Tibial artery (tissue), 4 donors: ENCODE measurements around the gene GGCX.

Source experiments
- DNase-seq, 2 donors: peaks; one replicate each; pipeline ENCODE4 v3.0.0-alpha.2; 2019
- H3K27ac ChIP-seq, 2 donors: fragments of 200-600 bp; sonication (generic) in 1 of 2; 1 replicate in 1 of 2; 2 replicates in 1 of 2; pipeline ENCODE4 v1.5.1; 2018 to 2019; ENCODE audit warnings: mild to moderate bottlenecking in 1 of 2
- H3K27me3 ChIP-seq, 2 donors: fragments of 200-600 bp; sonication (generic) in 1 of 2; one replicate each; pipeline versions ENCODE4 v1.5.1 to v1.6.0; 2016 to 2019
- H3K36me3 ChIP-seq, 3 donors: fragments of 200-600 bp; sonication (generic) in 2 of 3; one replicate each; pipeline ENCODE4 v1.5.1; 2016 to 2019; ENCODE audit warnings: mild to moderate bottlenecking in 2 of 3
- H3K4me1 ChIP-seq, 4 donors: fragments of 200-600 bp; sonication (generic) in 2 of 4; 1 replicate in 3 of 4; 2 replicates in 1 of 4; pipeline ENCODE4 v1.5.1; 2016 to 2019
- H3K4me3 ChIP-seq, 2 donors: fragments of 200-600 bp; sonication (generic) in 1 of 2; 1 replicate in 1 of 2; 2 replicates in 1 of 2; pipeline ENCODE4 v1.5.1; 2018 to 2019; ENCODE audit warnings: mild to moderate bottlenecking in 2 of 2
- H3K9me3 ChIP-seq, 3 donors: fragments of 200-600 bp; sonication (generic) in 1 of 3; one replicate each; pipeline ENCODE4 v1.5.1; 2016 to 2019
- intact Hi-C: fragments of 100-400 bp; cut with DNase I; formaldehyde crosslinking; loops from one replicate; pipeline ENCODE4 v1.15.0; 2023; ENCODE audit warnings: low total_unique reads
- TF ChIP-seq, protein P1 (sequence below), 2 experiments: fragments of 200-600 bp in 1 of 2; fragments of 450-650 bp in 1 of 2; IDR thresholded peaks; one replicate each; pipeline ENCODE4 v1.5.1; 2017 to 2019; ENCODE audit warnings: antibody characterized with exemption in 2 of 2, mild to moderate bottlenecking in 1 of 2, moderate library complexity in 1 of 2

The GGCX gene

DNA sequence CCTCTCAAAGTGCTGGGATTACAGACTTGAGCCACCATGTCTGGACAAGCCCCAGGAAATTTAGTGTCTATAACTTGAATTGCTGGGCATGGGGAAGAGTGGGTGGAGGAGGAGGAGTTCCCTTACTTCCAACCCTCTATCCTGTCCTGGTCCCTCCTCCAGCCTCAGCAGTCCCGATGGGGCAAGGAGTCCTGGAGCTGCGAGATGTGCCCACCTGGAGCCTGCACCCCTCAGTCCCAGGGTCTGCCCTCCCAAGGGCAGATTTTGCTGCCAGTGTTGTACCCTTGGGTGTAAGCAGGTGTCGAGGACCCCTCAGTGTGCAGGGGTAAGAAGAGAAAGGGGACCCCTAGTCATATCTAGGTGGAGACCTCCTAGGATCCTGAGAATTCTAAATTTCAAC, 18.9 kb upstream of the GGCX start:
- no peak for DNase-seq
- Histone ChIP-seq H3K27me3 (no peaks in the 10 kb centered on the region), H3K27ac (peak overlapping the region in 1 of 2 donors; percentile 50), H3K4me1 (peaks cover 0 to 34% (median 17%) of the 10 kb centered on the region in 4 donors), H3K4me3 (no peak overlapping the region), H3K36me3 (peaks cover 0 to 7% (median 0%) of the 10 kb centered on the region in 3 donors), H3K9me3 (no peaks in the 10 kb centered on the region)
- TF ChIP-seq, protein P1, sequence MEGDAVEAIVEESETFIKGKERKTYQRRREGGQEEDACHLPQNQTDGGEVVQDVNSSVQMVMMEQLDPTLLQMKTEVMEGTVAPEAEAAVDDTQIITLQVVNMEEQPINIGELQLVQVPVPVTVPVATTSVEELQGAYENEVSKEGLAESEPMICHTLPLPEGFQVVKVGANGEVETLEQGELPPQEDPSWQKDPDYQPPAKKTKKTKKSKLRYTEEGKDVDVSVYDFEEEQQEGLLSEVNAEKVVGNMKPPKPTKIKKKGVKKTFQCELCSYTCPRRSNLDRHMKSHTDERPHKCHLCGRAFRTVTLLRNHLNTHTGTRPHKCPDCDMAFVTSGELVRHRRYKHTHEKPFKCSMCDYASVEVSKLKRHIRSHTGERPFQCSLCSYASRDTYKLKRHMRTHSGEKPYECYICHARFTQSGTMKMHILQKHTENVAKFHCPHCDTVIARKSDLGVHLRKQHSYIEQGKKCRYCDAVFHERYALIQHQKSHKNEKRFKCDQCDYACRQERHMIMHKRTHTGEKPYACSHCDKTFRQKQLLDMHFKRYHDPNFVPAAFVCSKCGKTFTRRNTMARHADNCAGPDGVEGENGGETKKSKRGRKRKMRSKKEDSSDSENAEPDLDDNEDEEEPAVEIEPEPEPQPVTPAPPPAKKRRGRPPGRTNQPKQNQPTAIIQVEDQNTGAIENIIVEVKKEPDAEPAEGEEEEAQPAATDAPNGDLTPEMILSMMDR (IDR thresholded peaks at IDR 0.05): no peak
- intact Hi-C loops: no loop called here

DNA sequence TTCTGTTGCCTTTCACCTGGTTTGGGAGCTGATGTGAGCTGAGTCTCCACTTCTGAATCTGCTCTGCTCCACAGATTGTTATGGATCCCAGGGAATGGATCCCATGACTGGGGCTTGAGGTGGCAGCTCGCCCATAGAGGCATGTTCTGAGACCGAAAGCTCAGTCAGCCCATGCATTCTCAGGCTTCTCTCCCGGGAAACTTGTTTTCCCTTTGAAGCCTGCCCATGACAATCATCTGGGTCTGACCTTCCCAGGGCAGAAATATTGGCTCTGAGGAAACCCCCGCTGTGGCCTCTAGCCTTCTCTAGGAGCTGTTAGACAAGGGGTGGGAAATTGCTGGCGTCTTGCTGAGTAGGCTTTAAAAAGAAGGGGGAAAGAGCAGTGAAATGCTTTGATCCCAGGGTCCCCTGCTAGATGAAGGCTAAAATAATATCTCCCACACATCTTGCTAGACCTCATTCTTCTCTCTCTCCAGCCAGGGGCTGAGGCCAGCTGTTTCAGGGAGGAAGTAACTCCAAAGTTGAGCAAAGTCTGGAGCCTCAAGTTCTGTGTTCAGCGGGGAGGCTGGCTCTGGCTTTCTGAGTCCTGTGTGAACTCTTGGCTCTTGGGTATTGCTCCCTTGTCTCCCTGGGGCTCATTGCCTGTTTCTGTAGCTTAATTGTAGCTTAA, 18.1 kb upstream of the GGCX start:
- intact Hi-C loops: no loop called here
- H3K4me3 ChIP-seq: no peak overlapping the region
- H3K27ac ChIP-seq: peak overlapping the region; percentile 50 to 55
- DNase-seq: peak in 1 of 2 donors; percentile 68
- TF ChIP-seq, protein P1 (IDR thresholded peaks at IDR 0.05): no peak
- H3K36me3 ChIP-seq: peaks cover 0 to 7% (median 0%) of the 10 kb centered on the region in 3 donors
- H3K27me3 ChIP-seq: no peaks in the 10 kb centered on the region
- H3K9me3 ChIP-seq: no peaks in the 10 kb centered on the region
- H3K4me1 ChIP-seq: peaks cover 0 to 26% (median 10%) of the 10 kb centered on the region in 4 donors

DNA sequence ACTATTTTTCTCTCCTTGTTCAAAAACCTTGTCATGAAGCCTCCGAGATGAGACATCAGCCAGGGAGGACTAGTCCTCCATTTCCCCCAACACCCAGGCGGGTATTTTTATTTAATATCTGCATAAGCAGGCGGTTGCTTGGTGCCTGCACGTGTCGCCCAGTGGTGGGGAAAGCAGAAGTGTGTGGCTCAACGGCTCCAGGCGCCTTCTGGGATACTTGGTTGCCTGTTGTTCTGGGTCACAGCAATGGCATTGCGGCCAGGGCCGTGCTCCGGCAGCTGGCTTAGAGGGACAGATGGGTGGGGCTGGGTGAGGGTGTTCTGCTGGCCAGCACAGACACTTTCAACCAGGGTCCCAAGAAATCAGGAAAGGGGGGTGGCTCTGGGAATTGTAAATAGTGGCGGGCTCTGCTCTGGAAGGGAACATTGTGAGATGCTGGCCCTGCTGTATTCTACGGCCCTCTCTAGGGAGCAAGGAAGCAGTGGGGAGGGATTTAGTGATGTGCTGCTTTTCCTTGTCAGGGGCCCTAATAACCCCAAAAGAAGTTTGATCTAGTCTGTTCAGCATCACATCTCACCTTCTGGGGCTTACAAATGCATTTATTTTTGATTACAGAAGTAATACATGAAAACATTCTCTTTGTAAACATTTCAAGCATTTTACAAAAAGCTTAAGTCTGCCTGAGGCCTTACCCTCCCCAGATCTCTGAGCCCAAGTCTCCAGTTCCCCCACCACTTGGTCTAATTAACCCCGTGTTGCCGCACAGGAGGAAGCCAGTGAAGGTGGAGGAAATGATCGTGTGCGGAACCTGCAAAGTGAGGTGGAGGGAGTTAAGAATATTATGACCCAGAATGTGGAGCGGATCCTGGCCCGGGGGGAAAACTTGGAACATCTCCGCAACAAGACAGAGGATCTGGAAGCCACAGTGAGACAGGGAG, 17.2 kb upstream of the GGCX start:
- H3K27ac ChIP-seq: peak overlapping the region; percentile 50 to 55
- TF ChIP-seq, protein P1 (IDR thresholded peaks at IDR 0.05): no peak
- H3K4me1 ChIP-seq: peaks cover 0 to 23% (median 10%) of the 10 kb centered on the region in 4 donors
- DNase-seq: peak; percentile 73 to 80
- H3K36me3 ChIP-seq: peaks cover 0 to 7% (median 0%) of the 10 kb centered on the region in 3 donors
- peak overlapping the region; percentile 27 to 33 for H3K4me3 ChIP-seq
- H3K27me3 ChIP-seq: no peaks in the 10 kb centered on the region
- intact Hi-C loops: no loop called here
- H3K9me3 ChIP-seq: no peaks in the 10 kb centered on the region

DNA sequence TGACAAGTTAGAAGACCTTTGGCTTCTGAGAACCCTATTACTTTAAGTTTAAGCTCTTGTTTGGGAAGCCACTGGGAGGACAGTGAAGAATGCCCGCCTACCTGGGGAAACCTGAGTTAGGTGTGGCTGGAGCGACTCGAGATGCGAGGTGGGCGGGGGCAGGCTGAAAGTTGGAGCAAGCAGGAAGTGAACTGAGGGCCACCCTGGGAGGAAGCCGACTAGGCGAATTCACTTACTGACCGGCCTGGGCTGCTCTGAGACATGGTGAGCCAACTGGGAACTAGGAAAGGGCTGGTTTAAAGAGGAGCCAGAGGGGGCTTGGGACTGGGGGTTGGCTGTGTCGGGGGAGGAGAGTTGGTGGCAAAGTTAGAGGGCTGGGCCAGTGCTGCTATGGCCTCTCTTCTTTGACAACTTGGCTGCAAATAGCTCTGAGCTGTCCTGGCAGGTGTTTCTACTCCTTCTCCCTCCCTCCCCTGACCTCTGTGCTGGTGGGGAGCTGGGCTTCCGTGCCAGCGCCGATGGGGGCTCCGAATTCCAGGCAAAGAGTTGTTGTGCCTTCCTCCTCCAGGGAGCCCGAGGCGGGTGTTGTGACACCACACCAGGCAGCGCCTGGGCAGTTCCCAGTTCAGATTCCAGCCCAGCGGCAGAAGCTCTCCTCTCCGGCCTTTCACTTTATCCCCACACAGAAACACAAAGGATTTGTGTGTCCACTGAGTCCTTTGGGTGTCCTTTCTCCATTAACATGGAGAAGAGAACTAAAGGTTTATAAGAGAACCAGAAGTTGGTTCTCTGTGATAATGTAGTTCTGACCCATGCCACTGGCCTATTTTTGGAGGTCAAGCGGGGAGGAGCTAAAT, 16.3 kb upstream of the GGCX start, which contains the start of gene VAMP8:
VAMP8 (plus strand) TSS at position 201 of the 857 bp plus-strand sequence; CDS start at position 262, 61 bp downstream.
- peak within 1 kb of the TSS; percentile 50 to 55 for H3K27ac ChIP-seq
- H3K36me3 ChIP-seq: peaks cover 0 to 7% (median 0%) of the 10 kb centered on the region in 3 donors
- H3K4me3 ChIP-seq: peak within 1 kb of the TSS; percentile 27 to 33
- peaks cover 0 to 23% (median 10%) of the 10 kb centered on the region in 4 donors for H3K4me1 ChIP-seq
- no peaks in the 10 kb centered on the region for H3K27me3 ChIP-seq
- peak in 1 of 2 donors; percentile 57 for DNase-seq
- no peaks in the 10 kb centered on the region for H3K9me3 ChIP-seq
- intact Hi-C loops: no loop called here
- TF ChIP-seq, protein P1 (IDR thresholded peaks at IDR 0.05): no peak

DNA sequence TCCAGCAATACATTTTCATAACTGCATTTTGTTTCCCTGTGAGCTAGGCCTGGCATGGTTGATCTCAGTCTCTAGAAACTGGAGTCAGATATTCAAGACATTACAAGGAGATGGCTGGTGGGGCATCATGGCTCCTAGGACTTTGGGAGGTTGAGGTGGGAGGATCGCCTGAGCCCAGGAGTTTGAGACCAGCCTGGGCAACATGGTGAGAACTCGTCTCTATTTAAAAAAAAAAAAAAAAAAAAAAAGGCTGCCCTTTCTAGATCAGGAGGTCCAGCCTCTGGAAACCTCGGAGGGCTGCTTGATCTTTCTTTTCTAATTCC, 15.7 kb upstream of the GGCX start:
- Histone ChIP-seq H3K9me3 (no peaks in the 10 kb centered on the region), H3K27ac (peak overlapping the region in 1 of 2 donors; percentile 50), H3K4me3 (no peak overlapping the region), H3K36me3 (peaks cover 0 to 6% (median 0%) of the 10 kb centered on the region in 3 donors), H3K4me1 (peaks cover 0 to 23% (median 10%) of the 10 kb centered on the region in 4 donors), H3K27me3 (no peaks in the 10 kb centered on the region)
- DNase-seq: no peak
- TF ChIP-seq, protein P1 (IDR thresholded peaks at IDR 0.05): no peak
- intact Hi-C loops: no loop called here
